PC-3 (cell line): ENCODE data around the gene TTLL12. TPM values are rescaled to one million over a fixed set of nuclear protein-coding genes. Genes with fewer than 3 reads are reported as not detected.

Experiments
- ATAC-seq: fragments of 200-7000 bp; cut with Tn5 transposase; 2 replicates; pipeline ENCODE4 v1.9.1; 2020; ENCODE audit warnings: mild to moderate bottlenecking, moderate library complexity
- BruUV-seq: library from RNA; stranded (reverse); fragments of 400-500 nt; replicated peaks from 2 replicates; lab custom pipeline; 2021; lab: Mats Ljungman, UMichigan
- CTCF ChIA-PET: fragments of 300-600 bp; sonication (Branson Sonifier 250); formaldehyde crosslinking; loops from one replicate; lab custom pipeline; 2022; ENCODE audit warnings: antibody characterized with exemption; lab: Charles Lee
- POLR2A ChIA-PET: fragments of 300-600 bp; sonication (Branson Sonifier 250); formaldehyde crosslinking; loops from one replicate; lab custom pipeline; 2022; ENCODE audit warnings: antibody characterized with exemption; ENCODE audit not compliant: unreplicated experiment; lab: Charles Lee
- DNase-seq: peaks from one replicate; pipeline ENCODE4 v3.0.0-alpha.2; 2015
- H2AFZ ChIP-seq: fragments of 300-600 bp; sonication (generic); 2 replicates; pipeline ENCODE4 v1.6.0; 2016; ENCODE audit warnings: antibody characterized with exemption, low read length
- H3F3A ChIP-seq: fragments of 300-600 bp; sonication (generic); one replicate; pipeline ENCODE4 v1.6.0; 2017; ENCODE audit warnings: antibody characterized with exemption, low read length, control low read depth, mild to moderate bottlenecking; ENCODE audit not compliant: unreplicated experiment
- H3K27ac ChIP-seq: fragments of 300-600 bp; sonication (generic); 2 replicates; pipeline ENCODE4 v1.5.1; 2016; ENCODE audit warnings: mild to moderate bottlenecking, low read length
- H3K27me3 ChIP-seq: fragments of 300-600 bp; sonication (generic); 2 replicates; pipeline ENCODE4 v1.6.1; 2016; ENCODE audit warnings: low read length, mixed read lengths
- H3K36me3 ChIP-seq: fragments of 300-600 bp; sonication (generic); 2 replicates; pipeline ENCODE4 v1.6.1; 2016; ENCODE audit warnings: low read depth, mixed run types, low read length, mixed read lengths
- H3K4me1 ChIP-seq: fragments of 300-600 bp; sonication (generic); 2 replicates; pipeline ENCODE4 v1.5.1; 2016; ENCODE audit warnings: low read length; ENCODE audit not compliant: insufficient read depth
- H3K4me2 ChIP-seq: fragments of 300-600 bp; sonication (generic); 2 replicates; pipeline ENCODE4 v1.6.0; 2016; ENCODE audit warnings: low read length
- H3K4me3 ChIP-seq: fragments of 300-600 bp; sonication (generic); 2 replicates; pipeline ENCODE4 v1.5.1; 2016; ENCODE audit warnings: mild to moderate bottlenecking, low read length, mixed read lengths
- H3K79me2 ChIP-seq: fragments of 300-600 bp; sonication (generic); 2 replicates; pipeline ENCODE4 v1.6.1; 2017; ENCODE audit warnings: low read length, mixed read lengths
- H3K9ac ChIP-seq: fragments of 300-600 bp; sonication (generic); 2 replicates; pipeline ENCODE4 v1.6.0; 2016; ENCODE audit warnings: mild to moderate bottlenecking, low read length
- H3K9me2 ChIP-seq: fragments of 300-600 bp; sonication (generic); replicated peaks from 2 replicates; pipeline ENCODE4 v1.6.1; 2016; ENCODE audit warnings: mixed run types, low read length, mixed read lengths
- H3K9me3 ChIP-seq: fragments of 300-600 bp; sonication (generic); 2 replicates; pipeline ENCODE4 v1.6.1; 2016; ENCODE audit warnings: low read length, mixed read lengths
- H4K20me1 ChIP-seq: fragments of 300-600 bp; sonication (generic); 2 replicates; pipeline ENCODE4 v1.6.1; 2016; ENCODE audit warnings: low read length, mixed read lengths
- CTCF ChIP-seq: fragments of 300-600 bp; sonication (generic); conservative IDR thresholded peaks from 2 replicates; pipeline ENCODE4 v1.5.1; 2017; ENCODE audit warnings: antibody characterized with exemption, low read depth, mild to moderate bottlenecking, low read length
- EZH2 ChIP-seq: fragments of 300-600 bp; sonication (generic); IDR thresholded peaks from one replicate; pipeline ENCODE4 v1.6.1; 2017; ENCODE audit warnings: antibody characterized with exemption, mild to moderate bottlenecking, low read length; ENCODE audit not compliant: unreplicated experiment
- EZH2phosphoT487 ChIP-seq: fragments of 300-600 bp; sonication (generic); IDR thresholded peaks from 2 replicates; pipeline ENCODE4 v1.6.1; 2018; ENCODE audit warnings: mild to moderate bottlenecking, antibody characterized with exemption, low read length, borderline replicate concordance
- intact Hi-C: fragments of 100-400 bp; cut with micrococcal nuclease; formaldehyde crosslinking; loops from 2 replicates; pipeline ENCODE4 v1.9.0; 2023
- total RNA-seq: library from RNA; depleted of rRNA; stranded (reverse); fragments of >200 nt; gene quantifications from 2 replicates; pipeline ENCODE4 v1.2.3, GENCODE V29; 2014

The TTLL12 gene
- total RNA-seq, 1 experiment from 2014 or later: 48.9 TPM

DNA sequence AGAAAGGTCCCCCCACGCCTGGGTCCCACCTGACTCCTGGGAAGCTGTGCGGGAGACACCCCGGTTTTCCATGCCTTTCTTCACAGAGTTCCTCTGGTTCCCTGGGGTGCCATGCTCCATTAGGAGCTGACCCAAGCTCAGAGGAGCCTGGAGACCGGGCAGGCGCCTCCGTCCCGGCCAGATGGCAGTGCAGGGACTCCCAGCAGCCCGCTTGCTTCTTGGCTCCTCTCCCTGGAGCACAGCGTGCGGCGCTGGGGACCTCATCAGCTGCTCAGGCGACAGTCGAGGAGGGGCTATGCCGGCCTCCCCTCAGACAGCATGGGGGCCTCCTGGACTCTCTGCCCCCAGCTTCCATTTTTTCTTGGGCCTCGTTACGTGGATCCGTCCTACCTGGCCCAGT, 13.1 kb upstream of the TTLL12 start:
- no peaks in the 10 kb centered on the region for H3F3A ChIP-seq
- ChIA-PET CTCF (no interaction called here), POLR2A (no interaction called here)
- no peak overlapping the region for H3K4me2 ChIP-seq
- H3K9ac ChIP-seq: no peak overlapping the region
- no peaks in the 10 kb centered on the region for H3K27me3 ChIP-seq
- H3K79me2 ChIP-seq: no peaks in the 10 kb centered on the region
- ATAC-seq (no peak), DNase-seq (no peak)
- intact Hi-C loops: no loop called here
- H3K9me3 ChIP-seq: no peaks in the 10 kb centered on the region
- peaks cover 12% of the 10 kb centered on the region for H3K4me1 ChIP-seq
- H3K27ac ChIP-seq: no peak overlapping the region
- TF ChIP-seq CTCF (no peak), EZH2phosphoT487 (no peak), EZH2 (no peak)
- H3K9me2 ChIP-seq: no peaks in the 10 kb centered on the region
- H3K36me3 ChIP-seq: no peaks in the 10 kb centered on the region
- BruUV-seq: no TSS peak
- no peak overlapping the region for H3K4me3 ChIP-seq
- no peaks in the 10 kb centered on the region for H4K20me1 ChIP-seq
- no peak overlapping the region for H2AFZ ChIP-seq

GRCh38 chr22:43199541-43199940, 12.6 kb upstream of the TTLL12 start:
- intact Hi-C loops: no loop called here

More at GRCh38 chr22:43199541-43199940, 12.6 kb upstream of the TTLL12 start:
- ATAC-seq (no peak), DNase-seq (no peak)
- Histone ChIP-seq H3K9me2 (no peaks in the 10 kb centered on the region), H3K27ac (no peak overlapping the region), H3K4me2 (peak overlapping the region; percentile 17; the same call in 1 of the 2 replicates), H2AFZ (no peak overlapping the region), H3K4me1 (peaks cover 12% of the 10 kb centered on the region), H3K36me3 (no peaks in the 10 kb centered on the region), H3K4me3 (no peak overlapping the region), H3K27me3 (no peaks in the 10 kb centered on the region), H3K79me2 (no peaks in the 10 kb centered on the region), H4K20me1 (no peaks in the 10 kb centered on the region), H3F3A (no peaks in the 10 kb centered on the region), H3K9ac (no peak overlapping the region), H3K9me3 (no peaks in the 10 kb centered on the region)
- BruUV-seq: no TSS peak
- CTCF ChIA-PET: no interaction called here
- POLR2A ChIA-PET: no interaction called here
- no peak for TF ChIP-seq EZH2phosphoT487
- TF ChIP-seq CTCF: no peak
- TF ChIP-seq EZH2: no peak
